Gastrocnemius medialis (tissue), 4 donors: Measurements from ENCODE around the gene HS3ST6. TPM values are rescaled to one million over a fixed set of nuclear protein-coding genes. Genes with fewer than 3 reads are reported as not detected.

Experiments
- ATAC-seq, 2 donors: fragments of 150-250 bp; one replicate each; pipeline ENCODE4 v1.9.1; 2016
- DNase-seq, 2 donors: peaks; one replicate each; pipeline ENCODE4 v3.0.0-alpha.2; 2019
- H3K27ac ChIP-seq, 4 donors: fragments of 200-600 bp; sonication (generic); 1 replicate in 1 of 4; 2 replicates in 3 of 4; pipeline ENCODE4 v1.5.1; 2016 to 2018; ENCODE audit warnings: mild to moderate bottlenecking in 2 of 4, moderate library complexity in 1 of 4
- H3K27me3 ChIP-seq, 3 donors: fragments of 200-600 bp; sonication (generic) in 2 of 3; 1 replicate in 1 of 3; 2 replicates in 2 of 3; pipeline versions ENCODE4 v1.5.1 to v1.6.0; 2016 to 2019; ENCODE audit warnings: mild to moderate bottlenecking in 1 of 3, moderate library complexity in 1 of 3
- H3K36me3 ChIP-seq, 2 donors: fragments of 200-600 bp; sonication (generic) in 1 of 2; one replicate each; pipeline ENCODE4 v1.5.1; 2017 to 2018
- H3K4me1 ChIP-seq, 2 donors: fragments of 200-600 bp; sonication (generic) in 1 of 2; one replicate each; pipeline ENCODE4 v1.5.1; 2016 to 2017; ENCODE audit warnings: mild to moderate bottlenecking in 2 of 2
- H3K4me3 ChIP-seq, 4 donors: fragments of 200-600 bp; sonication (generic) in 3 of 4; 1 replicate in 1 of 4; 2 replicates in 3 of 4; pipeline ENCODE4 v1.5.1; 2016 to 2019; ENCODE audit warnings: mild to moderate bottlenecking in 2 of 4
- H3K9me3 ChIP-seq, 3 donors: fragments of 200-600 bp; sonication (generic) in 2 of 3; 1 replicate in 1 of 3; 2 replicates in 2 of 3; pipeline ENCODE4 v1.5.1; 2016 to 2019
- POLR2A ChIP-seq, 2 donors: fragments of 450-650 bp; IDR thresholded peaks; one replicate each; pipeline ENCODE4 v1.6.1; 2017; ENCODE audit warnings: antibody characterized with exemption in 2 of 2, mild to moderate bottlenecking in 2 of 2, moderate library complexity in 2 of 2
- in situ Hi-C, 4 donors: fragments of 200-750 bp; cut with MboI; loops; one replicate each; pipeline versions ENCODE4 v1.15.0 to v1.8.0; 2017; ENCODE audit warnings: low sequenced_read_pairs in 4 of 4
- intact Hi-C: fragments of 100-400 bp; cut with DNase I; formaldehyde crosslinking; loops from one replicate; pipeline ENCODE4 v1.15.1; 2023; ENCODE audit warnings: low total_unique reads
- total RNA-seq, 4 donors: library from RNA; depleted of rRNA; stranded (reverse); fragments of >200 nt; gene quantifications; one replicate each; pipeline versions ENCODE4 v1.1.0 to v1.2.3, GENCODE V29; 2016
- TF ChIP-seq, protein P1 (sequence below), 5 experiments: fragments of 450-650 bp in 3 of 5; fragments of 200-600 bp in 2 of 5; sonication (generic) in 2 of 5; IDR thresholded peaks in 4 of 5; conservative IDR thresholded peaks in 1 of 5; 1 replicate in 4 of 5; 2 replicates in 1 of 5; pipeline ENCODE4 v1.5.1; 2016 to 2019; ENCODE audit warnings: antibody characterized with exemption in 5 of 5, mild to moderate bottlenecking in 3 of 5, moderate library complexity in 3 of 5

Gene HS3ST6
- total RNA-seq, 4 donors from 2014 or later, result not detected

DNA sequence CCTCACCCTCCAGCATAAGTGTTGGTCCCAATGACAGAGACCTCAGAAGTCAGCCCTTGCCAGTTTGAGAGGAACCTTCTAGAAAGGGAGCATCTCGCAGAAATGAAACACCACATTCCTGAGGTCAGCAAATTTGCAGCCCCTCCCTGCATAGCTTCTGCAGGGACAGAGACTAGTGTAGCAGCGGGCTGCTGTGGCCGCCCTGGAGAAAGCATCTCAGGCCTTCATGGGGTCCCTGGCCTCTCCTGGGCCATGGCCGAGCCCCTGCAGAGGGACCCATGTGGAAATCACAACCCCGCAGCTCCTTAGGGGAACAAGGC, 11.4 kb downstream of the HS3ST6 start:
- intact Hi-C loops (no loop called here), in situ Hi-C loops (no loop called here)
- no peaks in the 10 kb centered on the region for H3K4me1 ChIP-seq
- TF ChIP-seq, protein P1, sequence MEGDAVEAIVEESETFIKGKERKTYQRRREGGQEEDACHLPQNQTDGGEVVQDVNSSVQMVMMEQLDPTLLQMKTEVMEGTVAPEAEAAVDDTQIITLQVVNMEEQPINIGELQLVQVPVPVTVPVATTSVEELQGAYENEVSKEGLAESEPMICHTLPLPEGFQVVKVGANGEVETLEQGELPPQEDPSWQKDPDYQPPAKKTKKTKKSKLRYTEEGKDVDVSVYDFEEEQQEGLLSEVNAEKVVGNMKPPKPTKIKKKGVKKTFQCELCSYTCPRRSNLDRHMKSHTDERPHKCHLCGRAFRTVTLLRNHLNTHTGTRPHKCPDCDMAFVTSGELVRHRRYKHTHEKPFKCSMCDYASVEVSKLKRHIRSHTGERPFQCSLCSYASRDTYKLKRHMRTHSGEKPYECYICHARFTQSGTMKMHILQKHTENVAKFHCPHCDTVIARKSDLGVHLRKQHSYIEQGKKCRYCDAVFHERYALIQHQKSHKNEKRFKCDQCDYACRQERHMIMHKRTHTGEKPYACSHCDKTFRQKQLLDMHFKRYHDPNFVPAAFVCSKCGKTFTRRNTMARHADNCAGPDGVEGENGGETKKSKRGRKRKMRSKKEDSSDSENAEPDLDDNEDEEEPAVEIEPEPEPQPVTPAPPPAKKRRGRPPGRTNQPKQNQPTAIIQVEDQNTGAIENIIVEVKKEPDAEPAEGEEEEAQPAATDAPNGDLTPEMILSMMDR (IDR thresholded peaks at IDR 0.05 in 4 of 5, conservative IDR thresholded peaks at IDR 0.05 in 1 of 5), result no peak
- TF ChIP-seq POLR2A (IDR thresholded peaks at IDR 0.05), result no peak
- peaks cover 18 to 50% (median 34%) of the 10 kb centered on the region in 3 donors for H3K27me3 ChIP-seq
- H3K27ac ChIP-seq, result no peak overlapping the region
- no peaks in the 10 kb centered on the region for H3K9me3 ChIP-seq
- H3K4me3 ChIP-seq, result no peak overlapping the region
- DNase-seq, result no peak
- H3K36me3 ChIP-seq, result no peaks in the 10 kb centered on the region
- no peak for ATAC-seq

- DNase-seq, result no peak
- no peaks in the 10 kb centered on the region for H3K36me3 ChIP-seq
- H3K4me1 ChIP-seq, result no peaks in the 10 kb centered on the region
- intact Hi-C loops, result no loop called here
- ATAC-seq, result no peak
- H3K27me3 ChIP-seq, result peaks cover 18 to 50% (median 34%) of the 10 kb centered on the region in 3 donors
- H3K27ac ChIP-seq, result no peak overlapping the region
- H3K9me3 ChIP-seq, result no peaks in the 10 kb centered on the region
- TF ChIP-seq, protein P1 (IDR thresholded peaks at IDR 0.05 in 4 of 5, conservative IDR thresholded peaks at IDR 0.05 in 1 of 5), result no peak
- no peak for TF ChIP-seq POLR2A (IDR thresholded peaks at IDR 0.05)
- H3K4me3 ChIP-seq, result no peak overlapping the region
- in situ Hi-C loops, result no loop called here
These were observed 12.0 kb downstream of the HS3ST6 start for GRCh38 chr16:1906055-1906845.

- no peak for DNase-seq
- intact Hi-C loops (no loop called here), in situ Hi-C loops (no loop called here)
- Histone ChIP-seq H3K4me3 (no peak overlapping the region), H3K36me3 (no peaks in the 10 kb centered on the region), H3K9me3 (no peaks in the 10 kb centered on the region), H3K4me1 (no peaks in the 10 kb centered on the region), H3K27me3 (peaks cover 30 to 53% (median 36%) of the 10 kb centered on the region in 3 donors), H3K27ac (no peak overlapping the region)
- no peak for TF ChIP-seq POLR2A (IDR thresholded peaks at IDR 0.05)
- TF ChIP-seq, protein P1 (IDR thresholded peaks at IDR 0.05 in 4 of 5, conservative IDR thresholded peaks at IDR 0.05 in 1 of 5), result no peak
- ATAC-seq, result no peak
These were observed 14.1 kb downstream of the HS3ST6 start for GRCh38 chr16:1903845-1904840.

- TF ChIP-seq, protein P1 (IDR thresholded peaks at IDR 0.05 in 4 of 5, conservative IDR thresholded peaks at IDR 0.05 in 1 of 5), result no peak
- no peak for TF ChIP-seq POLR2A (IDR thresholded peaks at IDR 0.05)
- intact Hi-C loops, result no loop called here
- no peak overlapping the region for H3K27ac ChIP-seq
These were observed 15.0 kb downstream of the HS3ST6 start for GRCh38 chr16:1903220-1903574.

More at GRCh38 chr16:1903220-1903574, 15.0 kb downstream of the HS3ST6 start:
- no peak for DNase-seq
- H3K36me3 ChIP-seq, result no peaks in the 10 kb centered on the region
- H3K4me1 ChIP-seq, result no peaks in the 10 kb centered on the region
- H3K27me3 ChIP-seq, result peaks cover 34 to 44% (median 36%) of the 10 kb centered on the region in 3 donors
- H3K9me3 ChIP-seq, result no peaks in the 10 kb centered on the region
- in situ Hi-C loops, result no loop called here
- ATAC-seq, result no peak
- no peak overlapping the region for H3K4me3 ChIP-seq
